Measurements from ENCODE around the gene ZNF41.

DNA sequence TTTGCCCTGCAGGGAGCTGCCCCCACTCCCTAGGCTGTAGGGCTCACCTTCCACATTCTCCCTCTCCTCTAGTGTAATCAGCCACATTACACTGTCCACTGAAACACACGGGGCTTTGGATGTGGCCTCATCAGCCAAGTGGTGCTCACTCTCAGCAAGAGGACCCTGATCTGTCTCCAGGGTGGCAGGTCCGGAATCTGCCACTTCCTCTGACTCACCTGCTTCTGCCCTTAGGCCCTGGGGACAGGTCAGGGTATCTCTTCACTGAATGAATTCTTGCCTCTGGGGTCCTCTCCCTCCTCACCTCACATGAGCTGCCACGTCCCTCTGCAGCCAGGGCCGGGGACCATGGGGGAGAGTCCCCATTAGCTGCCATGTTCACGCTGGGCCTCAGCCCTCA is 15.9 kb downstream of the ZNF41 start:
- no peak for TF ChIP-seq POLR2A (IDR thresholded peaks at IDR 0.05)
- TF ChIP-seq, protein P1, sequence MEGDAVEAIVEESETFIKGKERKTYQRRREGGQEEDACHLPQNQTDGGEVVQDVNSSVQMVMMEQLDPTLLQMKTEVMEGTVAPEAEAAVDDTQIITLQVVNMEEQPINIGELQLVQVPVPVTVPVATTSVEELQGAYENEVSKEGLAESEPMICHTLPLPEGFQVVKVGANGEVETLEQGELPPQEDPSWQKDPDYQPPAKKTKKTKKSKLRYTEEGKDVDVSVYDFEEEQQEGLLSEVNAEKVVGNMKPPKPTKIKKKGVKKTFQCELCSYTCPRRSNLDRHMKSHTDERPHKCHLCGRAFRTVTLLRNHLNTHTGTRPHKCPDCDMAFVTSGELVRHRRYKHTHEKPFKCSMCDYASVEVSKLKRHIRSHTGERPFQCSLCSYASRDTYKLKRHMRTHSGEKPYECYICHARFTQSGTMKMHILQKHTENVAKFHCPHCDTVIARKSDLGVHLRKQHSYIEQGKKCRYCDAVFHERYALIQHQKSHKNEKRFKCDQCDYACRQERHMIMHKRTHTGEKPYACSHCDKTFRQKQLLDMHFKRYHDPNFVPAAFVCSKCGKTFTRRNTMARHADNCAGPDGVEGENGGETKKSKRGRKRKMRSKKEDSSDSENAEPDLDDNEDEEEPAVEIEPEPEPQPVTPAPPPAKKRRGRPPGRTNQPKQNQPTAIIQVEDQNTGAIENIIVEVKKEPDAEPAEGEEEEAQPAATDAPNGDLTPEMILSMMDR (IDR thresholded peaks at IDR 0.05): no peak
- no peak for TF ChIP-seq POLR2AphosphoS5 (IDR thresholded peaks at IDR 0.05)

Measured in prostate gland (tissue), 2 donors.